GM12878 (cell line): Measurements from ENCODE around the gene DDX42. TPM values are rescaled to one million over a fixed set of nuclear protein-coding genes. Genes with fewer than 3 reads are reported as not detected.

ENCODE experiments used
- BRCA1 ChIP-seq: IDR thresholded peaks from 2 replicates; pipeline ENCODE4 v1.6.1; 2011; ENCODE audit warnings: low read depth, low read length, improper control_type of control experiment
- CBX3 ChIP-seq: fragments of 200-600 bp; sonication (generic); IDR thresholded peaks from 2 replicates; pipeline ENCODE4 v1.6.1; 2016; ENCODE audit warnings: low read depth, borderline replicate concordance
- CBX5 ChIP-seq: sonication (generic); IDR thresholded peaks from 2 replicates; pipeline ENCODE4 v1.6.1; 2016; ENCODE audit warnings: low read depth, moderate library complexity, mild to moderate bottlenecking, inconsistent platforms
- DPF2 ChIP-seq: fragments of 450-650 bp; IDR thresholded peaks from 2 replicates; pipeline ENCODE4 v1.6.1; 2017; ENCODE audit warnings: mild to moderate bottlenecking
- ESRRA ChIP-seq: IDR thresholded peaks from 2 replicates; pipeline ENCODE4 v1.6.1; 2012; ENCODE audit warnings: mild to moderate bottlenecking, low read length, improper control_type of control experiment
- ETV6 ChIP-seq, 2 experiments: fragments of 450-650 bp in 1 of 2; IDR thresholded peaks in 1 of 2; conservative IDR thresholded peaks in 1 of 2; 2 replicates each; pipeline ENCODE4 v1.6.1; 2014; ENCODE audit warnings: antibody characterized with exemption in 1 of 2, borderline replicate concordance in 1 of 2, low read depth in 1 of 2, mild to moderate bottlenecking in 1 of 2, moderate library complexity in 1 of 2
- GATAD2B ChIP-seq: fragments of 450-650 bp; conservative IDR thresholded peaks from 2 replicates; pipeline ENCODE4 v1.6.1; 2017; ENCODE audit warnings: low read depth, mild to moderate bottlenecking, moderate library complexity
- HCFC1 ChIP-seq: fragments of 150-350 bp; IDR thresholded peaks from 2 replicates; pipeline ENCODE4 v1.6.1; 2014; ENCODE audit warnings: low read length
- IRF4 ChIP-seq: IDR thresholded peaks from 2 replicates; pipeline ENCODE4 v1.6.1; 2011; ENCODE audit warnings: low read depth, low read length
- NBN ChIP-seq: fragments of 450-650 bp; IDR thresholded peaks from 2 replicates; pipeline ENCODE4 v1.6.1; 2016
- POLR2AphosphoS5 ChIP-seq: IDR thresholded peaks from 2 replicates; pipeline ENCODE4 v1.6.1; 2011; ENCODE audit warnings: mild to moderate bottlenecking, low read length, inconsistent platforms
- POU2F2 ChIP-seq: IDR thresholded peaks from 3 replicates; pipeline ENCODE4 v1.6.1; 2011; ENCODE audit warnings: low read depth, mild to moderate bottlenecking, low read length, borderline replicate concordance
- RBBP5 ChIP-seq: fragments of 200-600 bp; sonication (generic); conservative IDR thresholded peaks from 2 replicates; pipeline ENCODE4 v1.6.1; 2016
- RELA ChIP-seq: fragments of 450-650 bp; IDR thresholded peaks from 2 replicates; pipeline ENCODE4 v1.8.0; 2014; ENCODE audit warnings: borderline replicate concordance; ENCODE audit not compliant: partially characterized antibody
- RUNX3 ChIP-seq: IDR thresholded peaks from 2 replicates; pipeline ENCODE4 v1.6.1; 2012; ENCODE audit warnings: low read length, inconsistent platforms
- SP1 ChIP-seq: IDR thresholded peaks from one replicate; pipeline ENCODE4 v1.6.1; 2011; ENCODE audit warnings: low read depth, low read length
- SPI1 ChIP-seq: IDR thresholded peaks from 2 replicates; pipeline ENCODE4 v1.6.1; 2011; ENCODE audit warnings: low read depth, mild to moderate bottlenecking, low read length, moderate library complexity, borderline replicate concordance; ENCODE audit not compliant: insufficient read depth
- TCF12 ChIP-seq: IDR thresholded peaks from 2 replicates; pipeline ENCODE4 v1.6.1; 2011; ENCODE audit warnings: low read depth, mild to moderate bottlenecking, low read length
- TCF3 ChIP-seq: IDR thresholded peaks from 2 replicates; pipeline ENCODE4 v1.6.1; 2012; ENCODE audit warnings: low read depth, mild to moderate bottlenecking, low read length, borderline replicate concordance; ENCODE audit not compliant: insufficient read depth
- TCF7 ChIP-seq: IDR thresholded peaks from 2 replicates; pipeline ENCODE4 v1.6.1; 2014; ENCODE audit warnings: antibody characterized with exemption, borderline replicate concordance
- USF2 ChIP-seq: IDR thresholded peaks from 2 replicates; pipeline ENCODE4 v1.6.1; 2011; ENCODE audit warnings: low read depth, low read length, improper control_type of control experiment, borderline replicate concordance
- ZNF274 ChIP-seq: IDR thresholded peaks from one replicate; pipeline ENCODE4 v1.8.0; 2011; ENCODE audit not compliant: insufficient read length, insufficient read depth
- polyA plus RNA-seq, 11 experiments: library from polyadenylated mRNA; depleted of rRNA in 4 of 11; unstranded in 6 of 11; stranded (reverse) in 5 of 11; fragments of >200 nt; fragmentation: Nextera tagmentation in 4 of 11; fragmentation: Illumina TruSeq in 1 of 11; extraction: Ambion mirVana in 4 of 11; extraction: Trizol in 1 of 11; gene quantifications; 1 replicate in 1 of 11; 2 replicates in 10 of 11; pipeline versions ENCODE4 v1.2.1 to v1.2.3, GENCODE V29; 2011 to 2016; ENCODE audit warnings: inconsistent platforms in 2 of 11, missing spikeins in 2 of 11, low read depth in 1 of 11
- total RNA-seq, 4 experiments: library from RNA; depleted of rRNA in 3 of 4; stranded (reverse); fragments of >200 nt in 3 of 4; fragmentation: Illumina TruSeq in 1 of 4; extraction: Trizol in 1 of 4; gene quantifications; 2 replicates each; pipeline versions ENCODE4 v1.2.1 to v1.2.3, GENCODE V29; 2013 to 2021
- TF ChIP-seq, protein P1 (sequence below): fragments of 450-650 bp; IDR thresholded peaks from 2 replicates; pipeline ENCODE4 v1.6.1; 2014; ENCODE audit warnings: mild to moderate bottlenecking
- TF ChIP-seq, protein P2 (sequence below): IDR thresholded peaks from 2 replicates; pipeline ENCODE4 v1.6.1; 2011; ENCODE audit warnings: mild to moderate bottlenecking, low read depth, low read length, moderate library complexity; ENCODE audit not compliant: insufficient replicate concordance
- TF ChIP-seq, protein P3 (sequence below): fragments of 450-650 bp; IDR thresholded peaks from 2 replicates; pipeline ENCODE4 v1.6.1; 2017; ENCODE audit warnings: borderline replicate concordance
- TF ChIP-seq, protein P4 (sequence below): fragments of 150-350 bp; IDR thresholded peaks from 2 replicates; pipeline ENCODE4 v1.6.1; 2014; ENCODE audit warnings: mild to moderate bottlenecking, low read depth, low read length

Gene DDX42
- total and polyA plus RNA-seq, 10 of the 15 experiments (the other 5 are each of a cell fraction or from before 2014, with no cell fraction given), result 14.6 to 147 (median 65.3) TPM

DNA sequence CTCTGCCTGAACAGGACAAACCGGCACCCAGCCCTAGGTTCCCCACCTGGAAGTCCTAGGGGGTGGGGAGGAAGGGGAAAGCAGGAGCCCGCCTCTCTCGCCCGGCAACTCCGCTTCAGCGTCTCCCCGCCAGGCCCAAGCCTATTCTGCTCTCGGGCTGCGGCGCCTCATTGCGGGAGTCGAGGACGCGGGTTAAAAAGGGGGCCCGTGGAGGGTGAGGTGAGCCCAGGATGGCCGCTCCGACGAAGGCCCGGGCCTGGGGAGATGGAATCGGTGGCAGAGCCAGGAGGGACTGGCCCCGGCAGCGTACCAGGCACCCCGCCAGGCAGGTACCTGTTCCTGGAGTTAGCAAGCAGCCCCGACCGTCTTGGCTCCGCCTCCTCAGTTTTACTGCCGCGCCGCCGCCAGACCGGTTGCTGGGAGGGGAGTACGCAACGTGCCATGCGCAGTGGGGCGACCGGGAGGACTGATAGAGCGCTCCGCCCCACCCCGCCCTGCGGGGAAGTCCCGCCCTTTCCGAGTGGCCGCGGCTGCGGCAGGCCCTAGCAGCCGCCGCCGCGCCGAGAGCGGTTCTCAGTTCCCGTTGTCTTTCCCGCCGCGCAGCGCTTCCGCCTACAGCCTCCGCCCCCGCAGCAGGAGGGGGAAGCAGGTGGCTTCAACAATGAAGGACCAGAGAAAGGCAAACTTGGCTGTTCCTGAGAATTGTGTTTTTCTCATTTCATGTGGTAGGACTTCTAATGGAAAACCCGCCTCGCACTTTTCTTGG lies 32.4 kb upstream of the DDX42 start, which contains the start of gene STRADA (continued):
- TF ChIP-seq, protein P1, sequence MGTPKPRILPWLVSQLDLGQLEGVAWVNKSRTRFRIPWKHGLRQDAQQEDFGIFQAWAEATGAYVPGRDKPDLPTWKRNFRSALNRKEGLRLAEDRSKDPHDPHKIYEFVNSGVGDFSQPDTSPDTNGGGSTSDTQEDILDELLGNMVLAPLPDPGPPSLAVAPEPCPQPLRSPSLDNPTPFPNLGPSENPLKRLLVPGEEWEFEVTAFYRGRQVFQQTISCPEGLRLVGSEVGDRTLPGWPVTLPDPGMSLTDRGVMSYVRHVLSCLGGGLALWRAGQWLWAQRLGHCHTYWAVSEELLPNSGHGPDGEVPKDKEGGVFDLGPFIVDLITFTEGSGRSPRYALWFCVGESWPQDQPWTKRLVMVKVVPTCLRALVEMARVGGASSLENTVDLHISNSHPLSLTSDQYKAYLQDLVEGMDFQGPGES, result no peak
- TF ChIP-seq POU2F2, result peak; percentile 49; the same call in 2 of the 3 replicates
- TF ChIP-seq NBN, result peak; percentile 74
- TF ChIP-seq USF2, result no peak
- peak; percentile 95 for TF ChIP-seq SPI1
- TF ChIP-seq TCF12, result peak; percentile 89
- TF ChIP-seq IRF4, result peak; percentile 76
- TF ChIP-seq SP1, result peak; percentile 73
- TF ChIP-seq, protein P2, sequence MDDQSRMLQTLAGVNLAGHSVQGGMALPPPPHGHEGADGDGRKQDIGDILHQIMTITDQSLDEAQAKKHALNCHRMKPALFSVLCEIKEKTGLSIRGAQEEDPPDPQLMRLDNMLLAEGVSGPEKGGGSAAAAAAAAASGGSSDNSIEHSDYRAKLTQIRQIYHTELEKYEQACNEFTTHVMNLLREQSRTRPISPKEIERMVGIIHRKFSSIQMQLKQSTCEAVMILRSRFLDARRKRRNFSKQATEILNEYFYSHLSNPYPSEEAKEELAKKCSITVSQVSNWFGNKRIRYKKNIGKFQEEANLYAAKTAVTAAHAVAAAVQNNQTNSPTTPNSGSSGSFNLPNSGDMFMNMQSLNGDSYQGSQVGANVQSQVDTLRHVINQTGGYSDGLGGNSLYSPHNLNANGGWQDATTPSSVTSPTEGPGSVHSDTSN, result no peak
- TF ChIP-seq HCFC1, result no peak; the same call in 1 of the 2 replicates
- TF ChIP-seq RELA, result peak; percentile 88
- no peak for TF ChIP-seq CBX3
- TF ChIP-seq ETV6 (conservative IDR thresholded peaks at IDR 0.05 in 1 of 2, IDR thresholded peaks at IDR 0.05 in 1 of 2; ENCODE audit: borderline replicate concordance in 1 of 2, low read depth in 1 of 2), result peak in 1 of 2 experiments; percentile 91; a peak in 2 of 4 replicates
- peak; percentile 35; the same call in 1 of the 2 replicates for TF ChIP-seq CBX5
- no peak for TF ChIP-seq ZNF274
- peak; percentile 88 for TF ChIP-seq POLR2AphosphoS5
- no peak for TF ChIP-seq RBBP5
- TF ChIP-seq TCF3, result peak; percentile 72; the same call in 1 of the 2 replicates
- TF ChIP-seq TCF7, result no peak
- peak; percentile 96 for TF ChIP-seq DPF2
- no peak for TF ChIP-seq ESRRA
- TF ChIP-seq BRCA1, result no peak
- TF ChIP-seq, protein P3, sequence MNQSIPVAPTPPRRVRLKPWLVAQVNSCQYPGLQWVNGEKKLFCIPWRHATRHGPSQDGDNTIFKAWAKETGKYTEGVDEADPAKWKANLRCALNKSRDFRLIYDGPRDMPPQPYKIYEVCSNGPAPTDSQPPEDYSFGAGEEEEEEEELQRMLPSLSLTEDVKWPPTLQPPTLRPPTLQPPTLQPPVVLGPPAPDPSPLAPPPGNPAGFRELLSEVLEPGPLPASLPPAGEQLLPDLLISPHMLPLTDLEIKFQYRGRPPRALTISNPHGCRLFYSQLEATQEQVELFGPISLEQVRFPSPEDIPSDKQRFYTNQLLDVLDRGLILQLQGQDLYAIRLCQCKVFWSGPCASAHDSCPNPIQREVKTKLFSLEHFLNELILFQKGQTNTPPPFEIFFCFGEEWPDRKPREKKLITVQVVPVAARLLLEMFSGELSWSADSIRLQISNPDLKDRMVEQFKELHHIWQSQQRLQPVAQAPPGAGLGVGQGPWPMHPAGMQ, result peak; percentile 70
- TF ChIP-seq, protein P4, sequence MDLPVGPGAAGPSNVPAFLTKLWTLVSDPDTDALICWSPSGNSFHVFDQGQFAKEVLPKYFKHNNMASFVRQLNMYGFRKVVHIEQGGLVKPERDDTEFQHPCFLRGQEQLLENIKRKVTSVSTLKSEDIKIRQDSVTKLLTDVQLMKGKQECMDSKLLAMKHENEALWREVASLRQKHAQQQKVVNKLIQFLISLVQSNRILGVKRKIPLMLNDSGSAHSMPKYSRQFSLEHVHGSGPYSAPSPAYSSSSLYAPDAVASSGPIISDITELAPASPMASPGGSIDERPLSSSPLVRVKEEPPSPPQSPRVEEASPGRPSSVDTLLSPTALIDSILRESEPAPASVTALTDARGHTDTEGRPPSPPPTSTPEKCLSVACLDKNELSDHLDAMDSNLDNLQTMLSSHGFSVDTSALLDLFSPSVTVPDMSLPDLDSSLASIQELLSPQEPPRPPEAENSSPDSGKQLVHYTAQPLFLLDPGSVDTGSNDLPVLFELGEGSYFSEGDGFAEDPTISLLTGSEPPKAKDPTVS, result no peak
- peak; percentile 76 for TF ChIP-seq GATAD2B
- peak; percentile 80 for TF ChIP-seq RUNX3
